Glomerular visceral epithelial cell (primary cell): ENCODE measurements around the gene LRRC15.

ENCODE experiments used
- DNase-seq: peaks from one replicate; pipeline ENCODE4 v3.0.0-alpha.2; 2016; ENCODE audit errors: extremely low spot score

LRRC15 gene

GRCh38 chr3:194333212-194333980 is 36.1 kb downstream of the LRRC15 start:
- DNase-seq: peak; percentile 82

DNA sequence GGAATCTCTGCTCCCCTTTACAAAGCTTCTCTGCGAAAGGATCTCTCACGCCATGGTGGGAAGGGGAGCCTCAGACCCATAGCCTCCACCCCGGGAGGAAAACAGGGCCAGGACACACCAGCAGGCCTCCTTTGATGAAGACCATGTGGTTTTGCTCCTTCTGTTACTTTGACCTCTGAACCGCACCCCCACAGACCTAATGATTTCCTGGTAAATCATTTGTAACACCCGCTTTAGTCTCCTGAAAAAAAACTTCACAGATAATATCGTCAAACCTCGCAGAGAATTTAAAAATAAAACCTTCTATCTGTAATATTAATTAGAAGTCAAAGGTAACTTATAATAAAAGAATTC is 36.7 kb downstream of the LRRC15 start:
- DNase-seq: no peak

- DNase-seq: no peak
Observed at GRCh38 chr3:194330579-194330978, 39.0 kb downstream of the LRRC15 start.

- DNase-seq: no peak
Observed at GRCh38 chr3:194330160-194330559, 39.4 kb downstream of the LRRC15 start.

DNA sequence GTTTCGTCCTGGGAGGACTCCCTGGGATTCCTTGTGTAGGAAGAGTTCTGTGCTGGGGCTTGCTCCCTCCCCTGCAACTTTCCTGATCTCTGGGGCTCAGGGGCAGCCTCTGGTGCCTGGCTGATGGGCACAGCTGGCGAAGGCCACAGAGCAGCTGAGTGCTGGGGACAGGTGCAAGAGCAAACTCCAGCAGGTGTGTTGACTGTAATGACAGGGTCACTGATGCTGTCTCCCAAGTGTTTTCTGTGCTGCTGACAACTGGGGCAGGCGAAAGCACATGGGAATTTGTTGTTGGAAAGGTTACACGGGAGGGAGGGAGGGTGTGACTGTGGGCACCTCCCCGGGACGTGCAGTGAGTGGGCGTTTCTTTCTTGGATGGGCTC is 40.0 kb downstream of the LRRC15 start:
- no peak for DNase-seq

DNA sequence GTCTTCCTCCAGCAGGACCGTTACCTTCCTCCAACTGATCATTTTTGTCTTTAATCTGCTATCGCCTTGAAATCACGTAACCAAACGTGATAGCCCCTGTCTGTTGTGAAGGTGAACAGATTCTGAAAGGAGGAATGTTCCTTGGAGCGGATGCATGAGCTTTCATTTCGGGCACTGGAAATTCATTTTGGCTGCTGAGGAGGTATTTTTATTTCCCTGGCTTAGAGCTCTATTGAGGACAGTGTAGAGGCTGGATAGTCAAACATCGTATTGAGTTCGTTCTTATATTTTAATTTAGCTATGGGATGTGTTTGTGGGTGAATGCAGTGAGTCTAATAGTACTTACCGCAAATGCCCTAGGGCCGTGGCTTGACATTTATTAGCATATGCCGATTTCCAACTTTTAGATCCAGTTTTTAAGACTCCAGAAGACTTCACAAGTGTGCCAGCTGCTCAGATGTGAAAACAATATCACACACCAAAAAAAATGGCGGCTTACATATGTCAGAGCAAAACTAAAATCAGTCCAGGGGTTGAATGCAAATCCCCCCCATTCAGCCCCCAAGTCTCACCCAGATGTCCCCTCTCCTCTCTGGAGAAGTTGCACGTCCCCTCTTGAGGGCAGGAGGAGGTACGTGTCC is 40.5 kb downstream of the LRRC15 start:
- DNase-seq: no peak

DNA sequence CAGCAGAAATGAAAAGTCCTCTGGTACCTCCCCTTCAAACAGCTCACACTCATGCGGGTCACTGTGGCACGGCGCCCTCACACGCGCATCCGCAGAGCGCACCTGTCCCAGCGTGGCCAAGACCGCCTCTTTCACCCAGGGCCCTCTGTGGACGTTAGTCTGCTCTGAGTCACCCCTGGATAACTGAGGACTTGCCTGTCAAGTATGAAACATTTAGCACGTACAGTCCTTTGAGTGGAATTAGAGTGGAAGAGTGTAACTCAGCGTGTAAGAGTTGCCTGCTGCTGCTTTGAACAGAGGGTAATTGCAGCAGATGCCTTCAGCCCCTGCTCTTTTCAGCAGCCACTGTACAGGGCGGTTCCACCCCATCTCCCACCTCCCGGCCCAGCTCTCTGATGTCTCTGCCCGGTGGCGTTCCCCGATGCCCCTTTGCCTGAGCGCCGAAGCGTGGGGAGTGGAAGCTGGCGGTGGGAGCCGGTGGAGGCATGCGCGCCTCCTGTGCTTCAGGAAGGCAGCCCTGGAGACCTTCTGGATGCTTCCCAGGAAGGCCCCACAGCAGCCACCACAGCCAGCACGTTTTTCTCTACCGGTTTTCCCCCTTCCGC is 41.4 kb downstream of the LRRC15 start:
- DNase-seq: peak; percentile 60

DNA sequence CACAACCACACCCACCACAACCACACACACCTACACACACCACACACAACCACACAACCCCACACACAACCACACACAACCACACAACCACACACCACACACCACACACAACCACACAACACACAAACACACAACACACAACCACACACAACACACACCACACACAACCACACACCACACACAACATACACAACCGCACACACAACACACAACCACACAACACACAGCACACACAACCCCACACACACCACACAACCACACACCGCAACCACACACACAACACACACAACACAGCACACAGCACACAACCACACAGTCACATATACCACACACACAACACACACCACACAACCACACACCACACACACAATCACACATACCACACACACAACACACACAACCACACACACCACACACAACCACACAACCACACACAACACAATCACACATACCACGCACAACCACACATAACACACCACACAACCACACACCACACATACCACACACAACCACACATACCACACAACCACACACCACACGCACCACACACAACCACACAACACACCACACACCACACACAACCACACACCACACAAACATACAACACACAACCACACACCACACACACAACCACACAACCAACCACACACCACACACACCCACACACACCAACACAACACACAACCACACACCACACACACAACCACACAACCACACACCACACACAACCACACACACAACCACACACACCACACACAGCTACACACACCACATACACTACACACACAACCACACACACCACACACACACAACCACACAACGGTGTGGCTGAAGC is 42.1 kb downstream of the LRRC15 start:
- no peak for DNase-seq

DNA sequence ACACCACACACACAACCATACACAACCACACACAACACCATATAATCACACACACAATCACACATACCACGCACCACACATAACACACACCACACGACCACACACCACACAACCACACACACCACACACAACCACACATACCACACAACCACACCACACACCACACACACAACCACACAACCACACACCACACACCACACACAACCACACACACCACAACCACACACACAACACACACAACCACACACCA is 42.6 kb downstream of the LRRC15 start:
- DNase-seq: no peak

GRCh38 chr3:194326192-194326967 is 43.2 kb downstream of the LRRC15 start:
- no peak for DNase-seq

DNA sequence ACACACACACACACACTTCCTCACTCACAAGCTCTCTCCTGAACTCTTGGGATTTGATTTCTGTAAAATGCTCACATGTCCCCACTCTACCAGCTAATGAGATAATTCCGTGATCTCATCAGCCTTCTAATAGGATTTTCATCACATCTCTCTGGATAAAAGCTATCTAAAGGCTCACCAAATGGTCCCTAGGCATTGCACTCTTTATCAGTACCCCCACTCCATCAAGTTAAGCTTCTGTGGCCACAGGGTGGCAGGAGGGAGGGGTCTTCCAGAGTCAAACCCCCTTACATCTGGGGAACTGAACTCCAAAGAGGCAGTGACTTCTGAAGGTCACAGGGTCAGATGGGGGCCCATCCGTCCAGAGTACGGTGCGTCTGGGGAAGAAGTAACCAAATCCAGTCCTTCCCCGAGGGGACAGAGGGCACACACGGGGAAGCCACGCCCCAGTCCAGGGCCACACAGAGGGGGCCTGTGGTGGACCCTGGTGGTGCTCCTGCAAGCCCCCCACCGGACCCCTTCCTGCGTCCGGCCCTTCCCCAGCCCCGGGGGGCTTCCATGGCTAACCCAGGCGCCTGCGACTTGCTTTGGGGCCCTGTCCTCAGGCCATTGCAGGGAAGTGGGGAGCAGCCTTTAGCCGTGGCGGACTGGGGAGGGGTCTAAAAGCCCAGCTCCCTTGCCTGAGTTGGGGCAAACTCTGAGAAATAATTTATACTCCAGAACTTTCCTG is 44.0 kb downstream of the LRRC15 start:
- DNase-seq: no peak

DNA sequence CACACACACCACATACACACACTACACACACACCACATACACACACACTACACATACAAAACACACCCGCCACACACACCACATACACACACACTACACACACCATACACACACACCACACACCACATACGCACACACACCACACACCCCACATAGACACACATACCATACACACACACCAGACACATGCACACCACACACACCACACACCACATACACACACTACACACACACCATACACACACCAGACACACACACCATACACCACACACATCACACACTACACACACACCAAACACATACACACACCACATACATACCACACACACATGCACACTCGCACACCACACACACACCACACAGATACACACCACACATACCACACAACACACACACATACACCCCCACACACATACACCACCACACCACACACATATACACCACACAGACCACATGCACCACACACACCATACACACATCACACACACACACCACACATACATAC is 44.7 kb downstream of the LRRC15 start:
- no peak for DNase-seq

DNA sequence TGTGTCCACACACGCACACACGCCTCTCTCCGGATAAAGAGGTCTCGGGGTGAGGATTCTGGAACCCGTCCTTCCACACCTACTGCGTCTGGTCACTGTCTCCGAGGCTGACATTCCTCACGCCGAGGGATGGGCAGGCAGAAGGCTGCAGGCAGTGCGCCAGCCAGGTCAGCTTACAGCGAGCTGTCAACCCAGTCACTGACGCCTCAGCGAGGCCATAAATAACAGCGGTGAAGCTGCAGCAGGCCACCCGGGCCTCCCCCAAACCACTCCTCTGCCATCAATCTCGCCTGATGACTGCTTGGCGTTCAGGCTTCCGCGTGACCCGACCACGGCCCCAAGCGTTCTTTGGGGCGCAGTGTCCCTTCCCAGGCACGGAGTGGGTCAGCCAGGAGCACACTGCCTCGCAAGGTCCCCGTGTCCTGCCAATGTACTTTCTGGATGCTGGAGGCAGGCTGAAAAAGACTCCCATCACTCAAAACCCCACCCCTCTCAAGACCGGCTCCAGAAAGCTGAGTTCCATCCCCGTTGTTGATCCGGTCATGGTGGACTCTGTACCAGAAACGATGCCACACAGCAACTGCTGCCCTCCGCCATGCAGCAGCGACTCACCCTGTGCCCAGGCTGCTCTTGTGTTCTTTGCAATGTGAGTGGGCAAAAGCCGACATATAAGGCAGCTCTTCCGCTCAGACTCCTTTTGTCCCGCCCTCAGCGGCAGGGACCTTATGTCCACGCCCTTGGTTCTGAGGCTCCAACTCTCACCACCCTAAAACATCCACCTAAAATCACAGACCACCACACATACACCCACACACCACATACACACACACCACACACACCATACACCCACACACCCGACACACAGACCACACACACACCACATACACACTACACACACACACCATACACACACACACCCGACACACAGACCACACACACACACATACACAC is 45.5 kb downstream of the LRRC15 start:
- DNase-seq: no peak

DNA sequence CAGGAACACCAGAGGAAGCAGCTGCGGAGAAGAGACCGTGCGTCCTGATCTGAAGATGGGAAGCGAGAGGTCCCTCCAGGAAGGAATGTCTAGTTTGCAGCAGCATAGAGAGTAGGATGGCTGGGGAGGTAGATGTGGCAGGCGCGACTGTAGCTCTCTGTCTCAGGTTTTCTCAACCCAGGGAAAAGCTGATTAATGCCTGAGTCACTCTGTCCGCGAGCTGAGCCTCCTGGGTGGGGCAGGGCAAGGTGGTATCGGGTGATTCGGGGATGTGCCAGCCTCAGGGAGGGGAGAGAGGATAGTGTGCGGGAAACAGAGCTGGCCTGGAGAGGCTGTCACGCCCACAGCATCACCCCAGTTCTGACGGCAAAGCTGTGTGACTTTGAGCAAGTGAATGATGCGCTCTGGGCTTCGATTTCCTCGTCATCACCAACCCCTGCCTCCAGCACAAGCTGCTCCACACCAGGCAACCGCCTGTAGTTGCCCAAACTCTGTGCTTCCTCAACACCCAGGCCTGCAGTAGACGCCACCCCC is 46.8 kb downstream of the LRRC15 start:
- DNase-seq: peak; percentile 79

DNA sequence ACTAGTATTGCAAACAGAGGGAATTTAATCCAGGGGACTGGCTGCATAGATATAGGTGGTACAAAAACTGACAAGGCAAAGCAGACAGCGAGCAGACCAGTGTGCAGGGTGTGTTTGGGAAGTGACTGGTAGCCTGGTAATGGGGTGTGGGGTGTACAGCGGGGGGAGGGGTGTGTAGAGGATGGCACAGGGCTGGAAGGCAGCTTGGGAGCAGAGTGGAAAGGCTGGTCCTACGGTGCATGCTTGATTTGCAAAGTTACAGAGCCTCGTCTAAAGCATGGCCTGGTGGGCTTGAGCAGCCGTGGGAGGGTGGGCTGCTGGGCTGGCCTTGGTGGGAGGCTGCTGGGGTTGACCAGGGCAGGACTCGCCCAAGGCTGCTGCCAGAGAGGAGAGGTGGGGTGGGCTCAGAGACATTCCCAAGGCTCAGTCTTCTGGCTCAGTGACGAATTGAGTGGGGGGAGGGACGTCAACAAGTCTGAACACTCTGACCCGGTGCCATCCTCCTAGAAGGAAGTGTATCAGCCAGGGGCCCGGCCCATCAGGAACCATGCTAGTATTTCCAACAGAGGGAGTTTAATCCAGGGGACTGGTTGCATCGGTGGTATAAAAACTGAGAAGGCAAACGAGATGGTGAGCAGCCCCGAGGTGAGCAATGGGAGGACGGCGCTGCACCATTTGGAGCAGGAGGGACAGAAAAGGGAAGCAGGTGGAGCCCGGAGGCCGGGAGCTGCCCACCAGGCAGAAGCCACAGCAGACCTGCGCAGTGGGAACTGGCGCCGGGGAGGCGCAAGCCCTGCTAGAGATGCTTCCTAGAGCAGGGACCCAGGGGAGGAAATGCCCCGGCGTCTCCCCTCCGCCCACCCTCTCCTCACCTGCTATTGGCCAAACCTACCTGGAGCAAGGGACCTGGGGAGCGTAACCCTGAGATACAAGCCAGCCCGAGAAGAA is 47.6 kb downstream of the LRRC15 start:
- DNase-seq: no peak

- DNase-seq: no peak
Observed at GRCh38 chr3:194320744-194321243, 48.7 kb downstream of the LRRC15 start.

GRCh38 chr3:194320100-194320499 is 49.4 kb downstream of the LRRC15 start:
- DNase-seq: no peak

DNA sequence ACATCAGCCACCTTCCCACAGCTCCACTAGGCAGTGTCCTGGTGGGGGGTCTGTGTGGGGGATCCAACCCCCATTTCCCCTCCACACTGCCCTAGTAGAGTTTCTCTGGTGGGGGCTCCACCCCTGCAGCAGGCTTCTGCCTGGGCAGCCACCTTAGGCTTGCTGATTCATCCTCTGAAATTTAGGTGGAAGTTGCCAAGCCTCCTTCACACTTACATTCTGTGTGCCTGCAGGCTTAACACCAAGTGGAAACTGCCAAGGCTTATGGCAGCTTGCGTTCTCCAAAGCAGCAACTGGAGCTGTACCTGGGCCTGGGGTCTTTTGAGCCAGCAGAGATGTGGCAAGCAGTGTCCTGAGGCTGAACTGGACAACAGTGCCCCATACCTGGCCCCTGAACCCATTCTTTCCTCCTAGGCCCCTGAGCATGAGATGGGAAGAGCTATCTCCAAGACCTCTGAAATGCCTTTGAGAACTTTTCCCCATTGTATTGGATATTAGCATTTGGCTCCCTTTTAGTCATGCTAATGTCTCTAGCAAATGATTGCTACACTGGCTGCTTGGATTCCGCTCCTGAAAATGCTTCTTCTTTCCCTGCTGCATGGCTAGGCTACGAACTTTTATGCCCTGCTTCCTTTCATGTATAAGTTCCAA is 50.9 kb downstream of the LRRC15 start:
- DNase-seq: no peak
